CD14-positive monocyte (primary cell): Measurements from ENCODE around the gene XPO4. TPM values are rescaled to one million over a fixed set of nuclear protein-coding genes. Genes with fewer than 3 reads are reported as not detected.

Experiments used
- DNase-seq, 3 donors: peaks; one replicate each; pipeline ENCODE4 v3.0.0-alpha.2; 2011 to 2022
- H2AFZ ChIP-seq: 2 replicates; pipeline ENCODE4 v1.6.0; 2012; ENCODE audit warnings: mild to moderate bottlenecking, low read depth, low read length, inconsistent platforms; ENCODE audit not compliant: insufficient read depth, poor library complexity, severe bottlenecking
- H3K27ac ChIP-seq, 2 donors: 1 replicate in 1 of 2; 2 replicates in 1 of 2; pipeline ENCODE4 v1.5.1; 2012 to 2013; ENCODE audit warnings: low read length in 2 of 2, control low read depth in 1 of 2, inconsistent platforms in 1 of 2, low read depth in 1 of 2, mild to moderate bottlenecking in 1 of 2
- H3K27me3 ChIP-seq, 2 donors: one replicate each; pipeline versions ENCODE4 v1.6.0 to v1.6.1; 2011 to 2013; ENCODE audit warnings: low read length in 2 of 2; ENCODE audit not compliant: control insufficient read depth in 2 of 2, insufficient read depth in 2 of 2
- H3K36me3 ChIP-seq, 2 donors: replicated peaks in 1 of 2; 1 replicate in 1 of 2; 2 replicates in 1 of 2; pipeline versions ENCODE4 v1.5.1 to v1.6.1; 2012 to 2013; ENCODE audit warnings: low read length in 2 of 2, control low read depth in 1 of 2, inconsistent platforms in 1 of 2, mild to moderate bottlenecking in 1 of 2; ENCODE audit not compliant: insufficient read depth in 2 of 2, control insufficient read depth in 1 of 2
- H3K4me1 ChIP-seq, 2 donors: 1 replicate in 1 of 2; 2 replicates in 1 of 2; pipeline versions ENCODE4 v1.5.1 to v1.6.1; 2012 to 2013; ENCODE audit warnings: low read length in 2 of 2, control low read depth in 1 of 2, inconsistent platforms in 1 of 2, mild to moderate bottlenecking in 1 of 2, moderate library complexity in 1 of 2; ENCODE audit not compliant: insufficient read depth in 2 of 2, control insufficient read depth in 1 of 2
- H3K4me2 ChIP-seq: replicated peaks from 2 replicates; pipeline ENCODE3; 2012; ENCODE audit warnings: low read length, moderate library complexity, mild to moderate bottlenecking; ENCODE audit not compliant: poor library complexity, severe bottlenecking; ENCODE audit errors: extremely low read depth
- H3K4me3 ChIP-seq, 3 experiments: fragments of 200-600 bp in 1 of 3; sonication (generic) in 1 of 3; replicated peaks in 1 of 3; 1 replicate in 2 of 3; 2 replicates in 1 of 3; pipeline ENCODE4 v1.5.1; 2011 to 2013; ENCODE audit warnings: low read length in 3 of 3, mild to moderate bottlenecking in 3 of 3, control low read depth in 2 of 3, low read depth in 2 of 3, inconsistent platforms in 1 of 3, moderate library complexity in 1 of 3
- H3K79me2 ChIP-seq: 2 replicates; pipeline ENCODE4 v1.6.0; 2012; ENCODE audit warnings: mild to moderate bottlenecking, control low read depth, inconsistent platforms, low read length, moderate library complexity; ENCODE audit not compliant: insufficient read depth
- H3K9ac ChIP-seq: 2 replicates; pipeline ENCODE4 v1.6.0; 2017; ENCODE audit warnings: low read length, mild to moderate bottlenecking; ENCODE audit not compliant: insufficient read depth, poor library complexity, severe bottlenecking
- H3K9me3 ChIP-seq, 2 donors: replicated peaks in 1 of 2; 1 replicate in 1 of 2; 2 replicates in 1 of 2; pipeline versions ENCODE4 v1.5.1 to v1.6.1; 2012 to 2013; ENCODE audit warnings: low read length in 2 of 2, control low read depth in 1 of 2; ENCODE audit not compliant: control insufficient read depth in 1 of 2, insufficient read depth in 1 of 2
- H4K20me1 ChIP-seq: 2 replicates; pipeline ENCODE4 v1.6.0; 2012; ENCODE audit warnings: mild to moderate bottlenecking, low read length, control low read depth, moderate library complexity; ENCODE audit not compliant: insufficient read depth
- H3K27ac Mint-ChIP-seq, 7 donors: one replicate each; pipeline ENCODE4 v1.8.0; 2020; ENCODE audit warnings: mild to moderate bottlenecking in 7 of 7, mixed read lengths in 7 of 7, moderate library complexity in 6 of 7, inconsistent platforms in 2 of 7
- H3K27me3 Mint-ChIP-seq, 3 donors: one replicate each; pipeline ENCODE4 v1.8.0; 2021 to 2022; ENCODE audit warnings: low read depth in 3 of 3, mild to moderate bottlenecking in 3 of 3, mixed read lengths in 3 of 3, moderate library complexity in 3 of 3, inconsistent platforms in 1 of 3
- H3K36me3 Mint-ChIP-seq, 2 donors: one replicate each; pipeline ENCODE4 v1.8.0; 2020; ENCODE audit warnings: mixed read lengths in 2 of 2, inconsistent platforms in 1 of 2, mild to moderate bottlenecking in 1 of 2
- H3K4me1 Mint-ChIP-seq: one replicate; pipeline ENCODE4 v1.8.0; 2020; ENCODE audit warnings: mild to moderate bottlenecking, mixed read lengths
- H3K4me3 Mint-ChIP-seq, 2 donors: one replicate each; pipeline ENCODE4 v1.8.0; 2020; ENCODE audit warnings: mild to moderate bottlenecking in 2 of 2, mixed read lengths in 2 of 2, moderate library complexity in 1 of 2
- H3K9me3 Mint-ChIP-seq, 7 donors: one replicate each; pipeline ENCODE4 v1.8.0; 2020 to 2022; ENCODE audit warnings: mixed read lengths in 7 of 7, mild to moderate bottlenecking in 6 of 7, moderate library complexity in 6 of 7, inconsistent platforms in 2 of 7
- WGBS: methylation state at CpG from one replicate; pipeline ENCODE4 v1.1.5; 2013; ENCODE audit warnings: missing lambda C conversion rate; ENCODE audit not compliant: insufficient coverage; 5-methylcytosine and 5-hydroxymethylcytosine counted together
- intact Hi-C, 2 donors: fragments of 100-400 bp; cut with micrococcal nuclease; formaldehyde crosslinking; loops; one replicate each; pipeline versions ENCODE4 v1.15.0 to v1.15.1; 2023
- polyA plus RNA-seq, 3 donors: library from polyadenylated mRNA; depleted of rRNA in 1 of 3; unstranded in 2 of 3; stranded (reverse) in 1 of 3; fragments of 300-500 nt in 2 of 3; fragments of >200 nt in 1 of 3; fragmentation: Illumina TruSeq in 2 of 3; gene quantifications; 1 replicate in 2 of 3; 2 replicates in 1 of 3; pipeline ENCODE4 v1.2.3, GENCODE V29; 2012 to 2021
- TF ChIP-seq, protein P1 (sequence below): fragments of 200-600 bp; IDR thresholded peaks from one replicate; pipeline ENCODE4 v1.8.0; 2022; ENCODE audit warnings: antibody characterized with exemption, mild to moderate bottlenecking

XPO4 gene
- polyA plus RNA-seq, 3 donors, result 2.9 to 4.4 (median 4.0) TPM

DNA sequence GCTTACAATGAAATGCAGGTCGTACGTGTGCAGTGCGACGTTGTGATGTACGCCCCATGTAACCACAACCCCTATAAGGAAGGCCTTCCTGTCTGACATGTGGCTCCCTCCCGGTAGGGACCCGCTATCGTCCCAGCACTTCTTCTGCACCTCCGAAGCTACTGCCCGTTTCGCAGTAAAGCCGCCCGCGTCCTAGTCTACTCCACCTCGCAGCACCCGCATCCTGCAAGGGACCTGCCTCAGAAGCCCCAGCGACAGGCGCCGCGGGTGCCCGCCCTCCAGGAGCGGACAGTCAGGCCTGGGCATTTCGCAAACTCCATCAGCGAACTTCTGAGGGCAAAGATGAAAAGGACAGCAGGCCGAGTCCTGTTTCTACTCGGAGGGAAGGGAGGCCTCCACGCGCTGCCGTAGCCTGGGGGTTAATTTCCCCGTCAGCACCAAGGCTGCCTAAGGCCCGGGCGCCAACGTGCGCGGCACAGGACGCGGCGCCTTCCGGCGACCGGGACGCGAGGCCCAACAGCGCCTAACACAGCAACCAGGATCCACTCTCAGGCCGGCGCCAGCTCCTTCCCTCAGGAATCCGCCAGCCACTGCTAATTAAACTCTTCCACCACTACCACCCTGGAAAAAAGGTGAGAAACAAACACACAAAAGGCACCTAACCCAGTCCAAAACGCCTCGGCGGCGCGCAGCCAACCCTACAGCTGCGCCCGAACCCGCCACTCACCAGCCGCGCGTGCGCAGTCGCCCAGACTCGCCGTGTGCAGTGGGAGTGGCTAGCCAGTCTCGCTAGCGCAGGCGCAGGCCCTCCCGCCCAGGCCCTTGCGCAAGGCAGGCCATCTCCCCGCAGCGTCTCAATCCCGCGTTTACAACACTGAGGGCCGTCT, 129.1 kb downstream of the XPO4 start, which contains the start of gene EEF1AKMT1:
Gene EEF1AKMT1, minus strand, starts transcription at position 768 of the 887 bp plus-strand sequence. CDS start 16,363 bp downstream, outside the sequence.
- Histone ChIP-seq H3K36me3 (peaks cover 0 to 14% of the 10 kb centered on the region in 2 donors), H3K9ac (peak within 1 kb of the TSS; percentile 79), H3K27ac (peak within 1 kb of the TSS; percentile 74 to 81), H3K4me1 (peaks cover 15 to 17% of the 10 kb centered on the region in 2 donors), H3K9me3 (peaks cover 8 to 9% of the 10 kb centered on the region in 2 donors), H3K27me3 (no peaks in the 10 kb centered on the region), H3K4me3 (peak within 1 kb of the TSS; percentile 78 to 85 (median 84)), H3K79me2 (peaks cover 12% of the 10 kb centered on the region), H4K20me1 (no peaks in the 10 kb centered on the region), H2AFZ (peak within 1 kb of the TSS; percentile 93), H3K4me2 (peak within 1 kb of the TSS; percentile 92)
- Mint-ChIP-seq H3K27ac (peak within 1 kb of the TSS; percentile 87 to 98 (median 95)), H3K4me1 (peaks cover 11% of the 10 kb centered on the region), H3K36me3 (peaks cover 17 to 21% of the 10 kb centered on the region in 2 donors), H3K9me3 (peaks cover 2 to 21% (median 11%) of the 10 kb centered on the region in 7 donors), H3K4me3 (peak within 1 kb of the TSS; percentile 97), H3K27me3 (peaks cover 0 to 5% (median 0%) of the 10 kb centered on the region in 3 donors)
- TF ChIP-seq, protein P1, sequence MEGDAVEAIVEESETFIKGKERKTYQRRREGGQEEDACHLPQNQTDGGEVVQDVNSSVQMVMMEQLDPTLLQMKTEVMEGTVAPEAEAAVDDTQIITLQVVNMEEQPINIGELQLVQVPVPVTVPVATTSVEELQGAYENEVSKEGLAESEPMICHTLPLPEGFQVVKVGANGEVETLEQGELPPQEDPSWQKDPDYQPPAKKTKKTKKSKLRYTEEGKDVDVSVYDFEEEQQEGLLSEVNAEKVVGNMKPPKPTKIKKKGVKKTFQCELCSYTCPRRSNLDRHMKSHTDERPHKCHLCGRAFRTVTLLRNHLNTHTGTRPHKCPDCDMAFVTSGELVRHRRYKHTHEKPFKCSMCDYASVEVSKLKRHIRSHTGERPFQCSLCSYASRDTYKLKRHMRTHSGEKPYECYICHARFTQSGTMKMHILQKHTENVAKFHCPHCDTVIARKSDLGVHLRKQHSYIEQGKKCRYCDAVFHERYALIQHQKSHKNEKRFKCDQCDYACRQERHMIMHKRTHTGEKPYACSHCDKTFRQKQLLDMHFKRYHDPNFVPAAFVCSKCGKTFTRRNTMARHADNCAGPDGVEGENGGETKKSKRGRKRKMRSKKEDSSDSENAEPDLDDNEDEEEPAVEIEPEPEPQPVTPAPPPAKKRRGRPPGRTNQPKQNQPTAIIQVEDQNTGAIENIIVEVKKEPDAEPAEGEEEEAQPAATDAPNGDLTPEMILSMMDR, result no peak
- DNase-seq, result peak; percentile 90 to 92 (median 91)
- intact Hi-C loops, result loop anchor here in 1 of 2 donors (5.0 kb wide), 1 partner anchor 829 kb away; the partner anchor contains the start of gene MICU2
- under 1% methylated on average over 67 of the region's 72 CpGs for whole genome bisulfite sequencing

DNA sequence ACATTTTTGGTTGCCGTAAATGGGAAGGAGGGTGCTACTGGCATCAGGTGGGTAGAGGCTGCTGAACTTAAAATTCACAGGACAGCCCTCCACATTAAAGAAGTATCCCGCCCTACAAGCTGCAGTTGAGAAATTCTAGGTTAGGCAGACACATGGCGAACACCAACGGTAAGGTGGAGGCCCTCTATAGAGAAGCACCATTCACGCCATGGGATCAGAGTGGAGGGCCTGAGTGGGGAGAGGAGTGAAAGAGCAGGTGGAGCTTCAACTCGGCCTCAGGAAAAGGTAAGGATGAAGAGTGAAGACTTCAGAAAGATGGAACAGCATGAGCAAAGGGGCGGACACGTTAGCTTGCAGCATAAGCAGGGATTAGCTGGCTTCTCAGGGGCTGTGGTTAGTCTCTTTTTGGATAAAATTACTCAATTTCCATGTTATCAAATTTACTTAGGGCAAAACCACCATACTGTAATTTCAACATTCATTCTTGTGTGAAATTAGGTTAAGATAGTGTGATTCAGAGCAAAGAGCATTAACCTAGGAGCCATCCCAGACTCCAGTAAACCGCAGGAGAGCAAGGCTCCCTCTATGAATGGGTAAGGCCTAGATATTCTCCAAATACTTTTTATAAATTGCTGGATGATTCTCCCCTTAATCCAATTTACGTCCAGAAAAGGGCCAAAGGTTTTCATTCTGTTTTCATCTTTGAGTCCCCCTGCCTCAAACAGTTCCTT, 130.0 kb downstream of the XPO4 start:
- peaks cover 11% of the 10 kb centered on the region for H3K4me1 Mint-ChIP-seq

More for the DNA sequence above, 130.0 kb downstream of the XPO4 start:
- H3K9ac ChIP-seq, result peak overlapping the region; percentile 79
- H3K4me2 ChIP-seq, result peak overlapping the region; percentile 92
- H3K36me3 ChIP-seq, result peaks cover 0 to 14% of the 10 kb centered on the region in 2 donors
- H3K79me2 ChIP-seq, result peaks cover 12% of the 10 kb centered on the region
- Mint-ChIP-seq H3K36me3 (peaks cover 17 to 21% of the 10 kb centered on the region in 2 donors), H3K4me3 (peak overlapping the region; percentile 97), H3K9me3 (peaks cover 4 to 28% (median 19%) of the 10 kb centered on the region in 7 donors), H3K27me3 (peaks cover 0 to 5% (median 0%) of the 10 kb centered on the region in 3 donors), H3K27ac (peak overlapping the region; percentile 78 to 98 (median 95))
- H3K27ac ChIP-seq, result peak overlapping the region in 1 of 2 donors; percentile 81
- H2AFZ ChIP-seq, result peak overlapping the region; percentile 93
- peak overlapping the region; percentile 78 to 85 (median 84) for H3K4me3 ChIP-seq
- TF ChIP-seq, protein P1, result no peak
- H3K9me3 ChIP-seq, result peaks cover 8 to 13% of the 10 kb centered on the region in 2 donors
- no peak for DNase-seq
- 68% methylated on average over 2 of the region's 10 CpGs for WGBS
- H4K20me1 ChIP-seq, result no peaks in the 10 kb centered on the region
- intact Hi-C loops, result loop anchor here in 1 of 2 donors (5.0 kb wide), 1 partner anchor 830 kb away; the partner anchor contains the start of gene MICU2
- H3K27me3 ChIP-seq, result no peaks in the 10 kb centered on the region
- H3K4me1 ChIP-seq, result peaks cover 15 to 17% of the 10 kb centered on the region in 2 donors
